Natural killer cell treated with Interleukin-12 subunit alpha and Interleukin-12 subunit beta and Interleukin-15 and Interleukin-18, amount 100 ng/mL, for 72 hours (primary cell): ENCODE data around the gene HTR4. TPM values are rescaled to one million over a fixed set of nuclear protein-coding genes. Genes with fewer than 3 reads are reported as not detected.

Source experiments
- ATAC-seq, 2 donors: fragments of 150-1000 bp; cut with Tn5 transposase in 1 of 2; sonication (Bioruptor Pico), chemical (Tn5 transposase) in 1 of 2; 2 replicates each; pipeline ENCODE4 v1.10.0; 2021
- DNase-seq: peaks from one replicate; pipeline ENCODE4 v3.0.0; 2022; ENCODE audit warnings: low spot score
- H3K27ac Mint-ChIP-seq, 2 donors: 1 replicate in 1 of 2; 2 replicates in 1 of 2; pipeline ENCODE4 v1.8.0; 2022; ENCODE audit warnings: mixed read lengths in 2 of 2, mild to moderate bottlenecking in 1 of 2, moderate library complexity in 1 of 2
- H3K27me3 Mint-ChIP-seq, 2 donors: 1 replicate in 1 of 2; 2 replicates in 1 of 2; pipeline ENCODE4 v1.8.0; 2022; ENCODE audit warnings: mixed read lengths in 2 of 2
- H3K36me3 Mint-ChIP-seq: one replicate; pipeline ENCODE4 v1.8.0; 2022; ENCODE audit warnings: mixed read lengths
- H3K4me1 Mint-ChIP-seq, 2 donors: 1 replicate in 1 of 2; 2 replicates in 1 of 2; pipeline ENCODE4 v1.8.0; 2022; ENCODE audit warnings: low read depth in 2 of 2, mixed read lengths in 2 of 2, mild to moderate bottlenecking in 1 of 2
- H3K4me3 Mint-ChIP-seq: one replicate; pipeline ENCODE4 v1.8.0; 2022; ENCODE audit warnings: mixed read lengths
- H3K9me3 Mint-ChIP-seq: 2 replicates; pipeline ENCODE4 v1.8.0; 2022; ENCODE audit warnings: mixed read lengths
- total RNA-seq, 2 donors: library from RNA; stranded (reverse); gene quantifications; one replicate each; pipeline ENCODE4 v1.2.3, GENCODE V29; 2022

Gene HTR4
- total RNA-seq, 2 donors from 2014 or later = not detected

DNA sequence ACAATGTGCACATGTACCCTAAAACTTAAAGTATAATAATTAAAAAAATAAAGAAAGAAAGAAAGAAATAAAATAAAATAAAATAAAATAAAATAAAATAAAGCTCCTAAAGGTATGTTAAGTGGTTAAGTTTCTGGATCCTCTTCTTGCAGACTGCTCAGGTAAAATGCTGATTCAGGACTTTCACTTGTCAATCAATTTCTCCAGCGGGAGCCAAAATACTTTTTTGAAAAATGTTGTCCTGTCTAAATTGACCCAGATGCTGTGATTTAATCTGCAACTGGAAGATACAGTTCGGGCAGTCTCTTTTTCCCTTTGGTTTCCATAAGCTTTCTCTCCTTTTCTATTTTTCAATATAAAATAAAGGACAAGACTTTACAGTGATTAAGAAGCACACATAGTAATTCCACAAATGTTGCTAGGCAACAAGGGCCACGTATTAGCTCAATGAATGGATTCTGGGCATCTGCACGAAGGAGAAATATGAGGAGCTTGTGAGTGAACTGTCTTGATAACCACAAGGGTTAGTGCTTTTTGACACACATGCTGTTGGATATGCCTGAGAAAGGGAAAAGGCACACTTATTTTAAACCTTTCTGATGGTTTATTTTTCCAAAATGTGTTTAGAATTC is 38.6 kb downstream of the HTR4 start:
- H3K27me3 Mint-ChIP-seq = peaks cover 20 to 29% of the 10 kb centered on the region in 2 donors
- no peaks in the 10 kb centered on the region for H3K36me3 Mint-ChIP-seq
- H3K4me1 Mint-ChIP-seq = peaks cover 19 to 24% of the 10 kb centered on the region in 2 donors
- ATAC-seq (no peak), DNase-seq (no peak)
- no peaks in the 10 kb centered on the region for H3K9me3 Mint-ChIP-seq
- H3K27ac Mint-ChIP-seq = no peak overlapping the region
- no peak overlapping the region for H3K4me3 Mint-ChIP-seq

DNA sequence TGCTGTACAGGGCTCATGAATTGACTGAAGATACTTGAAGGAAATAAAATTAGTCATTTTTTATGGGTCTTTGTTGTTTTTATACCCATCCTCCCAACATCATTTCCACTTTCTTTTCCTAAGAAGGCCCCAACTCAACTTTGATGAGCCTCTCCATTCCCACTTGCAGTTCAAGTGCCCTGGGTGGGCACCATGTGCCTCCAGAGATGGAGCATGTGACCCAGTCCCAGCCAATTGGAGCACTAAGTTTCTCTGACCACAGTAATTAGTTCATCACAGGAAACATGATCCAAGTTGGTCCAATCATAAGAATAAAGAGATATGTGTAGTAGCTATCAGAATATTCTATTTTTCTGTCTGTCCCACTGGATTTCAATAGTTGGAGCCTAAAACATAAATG is 46.9 kb downstream of the HTR4 start:
- Mint-ChIP-seq H3K4me3 (no peak overlapping the region), H3K4me1 (no peaks in the 10 kb centered on the region), H3K27me3 (peaks cover 11 to 17% of the 10 kb centered on the region in 2 donors), H3K27ac (no peak overlapping the region), H3K9me3 (no peaks in the 10 kb centered on the region), H3K36me3 (no peaks in the 10 kb centered on the region)
- ATAC-seq (no peak), DNase-seq (no peak)

DNA sequence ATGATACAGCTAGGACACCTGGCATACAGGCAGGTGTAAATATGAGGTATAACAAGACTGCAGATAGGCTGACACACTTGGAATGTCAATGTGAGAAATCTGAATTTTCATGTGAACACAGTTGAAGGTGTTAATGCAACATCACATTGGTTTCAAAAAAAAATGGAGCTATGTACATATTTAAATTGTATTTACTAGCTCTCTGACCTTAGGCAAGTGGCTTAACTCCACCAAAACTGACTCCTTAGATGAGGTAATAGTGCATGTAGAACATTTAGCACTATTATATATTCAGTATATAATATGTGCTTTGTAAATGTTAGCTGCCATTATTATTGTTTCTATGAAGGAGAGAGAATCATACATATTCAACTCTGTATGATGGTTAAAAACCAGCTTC is 48.0 kb downstream of the HTR4 start:
- Mint-ChIP-seq H3K27ac (no peak overlapping the region), H3K9me3 (no peaks in the 10 kb centered on the region), H3K36me3 (no peaks in the 10 kb centered on the region), H3K4me1 (no peaks in the 10 kb centered on the region), H3K4me3 (no peak overlapping the region), H3K27me3 (peaks cover 11 to 17% of the 10 kb centered on the region in 2 donors)
- ATAC-seq (no peak), DNase-seq (no peak)

- no peaks in the 10 kb centered on the region for H3K4me1 Mint-ChIP-seq
- DNase-seq = no peak
- H3K9me3 Mint-ChIP-seq = peaks cover 10% of the 10 kb centered on the region
- no peak for ATAC-seq
- peaks cover 16% of the 10 kb centered on the region for H3K36me3 Mint-ChIP-seq
- H3K4me3 Mint-ChIP-seq = no peak overlapping the region
- H3K27me3 Mint-ChIP-seq = peaks cover 23 to 44% of the 10 kb centered on the region in 2 donors
- H3K27ac Mint-ChIP-seq = no peak overlapping the region
These were observed 55.1 kb downstream of the HTR4 start for GRCh38 chr5:148599187-148599586.

GRCh38 chr5:148595697-148596096 is 58.6 kb downstream of the HTR4 start:
- DNase-seq (no peak), ATAC-seq (no peak)
- peaks cover 10% of the 10 kb centered on the region for H3K9me3 Mint-ChIP-seq
- no peak overlapping the region for H3K27ac Mint-ChIP-seq
- H3K4me1 Mint-ChIP-seq = no peaks in the 10 kb centered on the region
- peaks cover 16% of the 10 kb centered on the region for H3K36me3 Mint-ChIP-seq
- H3K4me3 Mint-ChIP-seq = no peak overlapping the region
- peaks cover 41 to 77% of the 10 kb centered on the region in 2 donors for H3K27me3 Mint-ChIP-seq

- no peaks in the 10 kb centered on the region for H3K9me3 Mint-ChIP-seq
- DNase-seq (no peak), ATAC-seq (no peak)
- no peaks in the 10 kb centered on the region for H3K4me1 Mint-ChIP-seq
- no peak overlapping the region for H3K4me3 Mint-ChIP-seq
- H3K27me3 Mint-ChIP-seq = peaks cover 27 to 54% of the 10 kb centered on the region in 2 donors
- H3K27ac Mint-ChIP-seq = no peak overlapping the region
- no peaks in the 10 kb centered on the region for H3K36me3 Mint-ChIP-seq
These were observed 67.5 kb downstream of the HTR4 start for GRCh38 chr5:148586796-148587195.

- no peak for ATAC-seq
- H3K4me3 Mint-ChIP-seq = no peak overlapping the region
- no peaks in the 10 kb centered on the region for H3K4me1 Mint-ChIP-seq
- H3K27me3 Mint-ChIP-seq = peaks cover 24 to 46% of the 10 kb centered on the region in 2 donors
- H3K36me3 Mint-ChIP-seq = no peaks in the 10 kb centered on the region
- no peaks in the 10 kb centered on the region for H3K9me3 Mint-ChIP-seq
- no peak overlapping the region for H3K27ac Mint-ChIP-seq
- no peak for DNase-seq
These were observed 68.3 kb downstream of the HTR4 start for GRCh38 chr5:148585988-148586387.

GRCh38 chr5:148584103-148584502 is 70.2 kb downstream of the HTR4 start:
- H3K27me3 Mint-ChIP-seq = peaks cover 26 to 31% of the 10 kb centered on the region in 2 donors
- DNase-seq (no peak), ATAC-seq (no peak)
- no peaks in the 10 kb centered on the region for H3K4me1 Mint-ChIP-seq
- no peak overlapping the region for H3K4me3 Mint-ChIP-seq
- H3K27ac Mint-ChIP-seq = no peak overlapping the region
- no peaks in the 10 kb centered on the region for H3K9me3 Mint-ChIP-seq
- no peaks in the 10 kb centered on the region for H3K36me3 Mint-ChIP-seq

GRCh38 chr5:148583421-148583965 is 70.8 kb downstream of the HTR4 start:
- H3K27me3 Mint-ChIP-seq = peaks cover 26 to 30% of the 10 kb centered on the region in 2 donors
- H3K27ac Mint-ChIP-seq = no peak overlapping the region
- H3K36me3 Mint-ChIP-seq = no peaks in the 10 kb centered on the region
- H3K4me3 Mint-ChIP-seq = no peak overlapping the region
- no peak for DNase-seq
- H3K4me1 Mint-ChIP-seq = no peaks in the 10 kb centered on the region
- H3K9me3 Mint-ChIP-seq = no peaks in the 10 kb centered on the region
- no peak for ATAC-seq

GRCh38 chr5:148574167-148574566 is 80.2 kb downstream of the HTR4 start:
- no peak for ATAC-seq
- Mint-ChIP-seq H3K9me3 (no peaks in the 10 kb centered on the region), H3K27ac (no peak overlapping the region), H3K4me1 (no peaks in the 10 kb centered on the region), H3K4me3 (no peak overlapping the region), H3K36me3 (no peaks in the 10 kb centered on the region), H3K27me3 (peaks cover 28 to 33% of the 10 kb centered on the region in 2 donors)
- DNase-seq = no peak

GRCh38 chr5:148573374-148573773 is 81.0 kb downstream of the HTR4 start:
- DNase-seq = no peak
- Mint-ChIP-seq H3K4me3 (no peak overlapping the region), H3K4me1 (no peaks in the 10 kb centered on the region), H3K9me3 (no peaks in the 10 kb centered on the region), H3K27me3 (peaks cover 32 to 33% of the 10 kb centered on the region in 2 donors), H3K36me3 (no peaks in the 10 kb centered on the region), H3K27ac (no peak overlapping the region)
- no peak for ATAC-seq

- Mint-ChIP-seq H3K27me3 (peaks cover 40% of the 10 kb centered on the region in 2 donors), H3K4me3 (no peak overlapping the region), H3K36me3 (no peaks in the 10 kb centered on the region), H3K27ac (no peak overlapping the region), H3K9me3 (no peaks in the 10 kb centered on the region), H3K4me1 (no peaks in the 10 kb centered on the region)
- DNase-seq (no peak), ATAC-seq (no peak)
These were observed 84.4 kb downstream of the HTR4 start for GRCh38 chr5:148569948-148570347.

DNA sequence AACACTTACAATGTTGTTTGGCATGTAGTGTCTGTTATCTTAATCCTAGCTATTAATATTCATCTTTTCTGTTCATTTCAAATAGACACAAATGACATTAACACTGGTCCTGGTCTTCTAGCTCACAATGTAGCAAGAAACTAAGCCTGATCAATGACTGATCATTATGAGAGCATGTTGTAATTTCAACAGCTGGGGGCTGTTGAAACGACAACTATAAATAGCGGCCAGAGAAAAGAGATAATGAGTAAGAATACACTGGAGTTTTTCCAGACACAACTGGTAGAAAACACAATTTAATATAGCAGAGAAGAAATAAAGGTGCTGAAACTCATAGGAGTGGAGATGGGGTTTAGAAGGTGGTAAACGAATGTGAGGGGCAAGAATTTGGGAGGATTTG is 89.2 kb downstream of the HTR4 start:
- H3K27me3 Mint-ChIP-seq = peaks cover 42 to 45% of the 10 kb centered on the region in 2 donors
- H3K27ac Mint-ChIP-seq = no peak overlapping the region
- no peak for DNase-seq
- ATAC-seq = no peak
- no peaks in the 10 kb centered on the region for H3K4me1 Mint-ChIP-seq
- no peaks in the 10 kb centered on the region for H3K9me3 Mint-ChIP-seq
- H3K4me3 Mint-ChIP-seq = no peak overlapping the region
- H3K36me3 Mint-ChIP-seq = no peaks in the 10 kb centered on the region

- H3K27ac Mint-ChIP-seq = no peak overlapping the region
- no peaks in the 10 kb centered on the region for H3K9me3 Mint-ChIP-seq
- no peak for ATAC-seq
- no peak overlapping the region for H3K4me3 Mint-ChIP-seq
- no peak for DNase-seq
- peaks cover 38 to 46% of the 10 kb centered on the region in 2 donors for H3K27me3 Mint-ChIP-seq
- H3K4me1 Mint-ChIP-seq = no peaks in the 10 kb centered on the region
- no peaks in the 10 kb centered on the region for H3K36me3 Mint-ChIP-seq
These were observed 91.3 kb downstream of the HTR4 start for GRCh38 chr5:148563021-148563420.
